Kidney epithelial cell (primary cell): ENCODE measurements around the gene SPSB3. TPM values are rescaled to one million over a fixed set of nuclear protein-coding genes. Genes with fewer than 3 reads are reported as not detected.

Experiments
- DNase-seq: peaks from one replicate; pipeline ENCODE4 v3.0.0-alpha.2; 2010; ENCODE audit warnings: low read depth
- H3K27me3 ChIP-seq: 2 replicates; pipeline ENCODE4 v1.6.0; 2011; ENCODE audit warnings: low read length; ENCODE audit not compliant: control insufficient read depth, insufficient read depth
- H3K36me3 ChIP-seq: 2 replicates; pipeline ENCODE4 v1.5.1; 2011; ENCODE audit warnings: low read length; ENCODE audit not compliant: control insufficient read depth, insufficient read depth
- H3K4me3 ChIP-seq: 2 replicates; pipeline ENCODE4 v1.5.1; 2011; ENCODE audit warnings: low read depth, mild to moderate bottlenecking, control low read depth, low read length
- total RNA-seq: library from RNA; depleted of rRNA; stranded (reverse); fragments of >200 nt; gene quantifications from 2 replicates; pipeline ENCODE4 v1.2.3, GENCODE V29; 2015
- TF ChIP-seq, protein P1 (sequence below): IDR thresholded peaks from 2 replicates; pipeline ENCODE4 v1.5.1; 2011; ENCODE audit warnings: mild to moderate bottlenecking, moderate library complexity, low read length, control low read depth, inconsistent platforms; ENCODE audit not compliant: insufficient read depth, poor library complexity, severe bottlenecking

The SPSB3 gene
- total RNA-seq, 1 donor from 2014 or later: 60.6 TPM

DNA sequence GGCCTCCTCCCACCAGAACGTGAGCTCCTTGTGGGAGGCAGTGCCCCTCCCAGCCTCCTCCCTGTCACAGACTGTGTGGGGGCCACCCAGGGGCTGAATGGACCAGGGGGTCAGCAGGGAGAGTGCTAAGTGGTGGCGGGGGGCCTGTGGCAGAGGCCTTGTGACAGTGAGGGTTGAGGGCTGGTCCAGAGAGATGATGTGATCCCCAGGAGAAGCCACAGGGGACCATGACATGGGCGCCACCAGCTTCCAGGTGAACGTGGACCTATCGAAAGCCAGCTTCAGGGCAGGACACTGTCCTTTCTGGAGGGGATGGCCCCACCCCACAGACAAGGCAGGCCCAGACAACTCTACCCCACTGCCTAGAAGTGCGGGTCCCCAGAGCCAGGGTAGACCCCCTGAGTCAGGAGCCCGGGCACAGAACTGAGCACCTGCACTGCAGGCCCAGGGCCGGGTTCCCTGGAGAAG lies 3.1 kb downstream of the SPSB3 start:
- no peaks in the 10 kb centered on the region for H3K36me3 ChIP-seq
- H3K27me3 ChIP-seq: no peaks in the 10 kb centered on the region
- TF ChIP-seq, protein P1, sequence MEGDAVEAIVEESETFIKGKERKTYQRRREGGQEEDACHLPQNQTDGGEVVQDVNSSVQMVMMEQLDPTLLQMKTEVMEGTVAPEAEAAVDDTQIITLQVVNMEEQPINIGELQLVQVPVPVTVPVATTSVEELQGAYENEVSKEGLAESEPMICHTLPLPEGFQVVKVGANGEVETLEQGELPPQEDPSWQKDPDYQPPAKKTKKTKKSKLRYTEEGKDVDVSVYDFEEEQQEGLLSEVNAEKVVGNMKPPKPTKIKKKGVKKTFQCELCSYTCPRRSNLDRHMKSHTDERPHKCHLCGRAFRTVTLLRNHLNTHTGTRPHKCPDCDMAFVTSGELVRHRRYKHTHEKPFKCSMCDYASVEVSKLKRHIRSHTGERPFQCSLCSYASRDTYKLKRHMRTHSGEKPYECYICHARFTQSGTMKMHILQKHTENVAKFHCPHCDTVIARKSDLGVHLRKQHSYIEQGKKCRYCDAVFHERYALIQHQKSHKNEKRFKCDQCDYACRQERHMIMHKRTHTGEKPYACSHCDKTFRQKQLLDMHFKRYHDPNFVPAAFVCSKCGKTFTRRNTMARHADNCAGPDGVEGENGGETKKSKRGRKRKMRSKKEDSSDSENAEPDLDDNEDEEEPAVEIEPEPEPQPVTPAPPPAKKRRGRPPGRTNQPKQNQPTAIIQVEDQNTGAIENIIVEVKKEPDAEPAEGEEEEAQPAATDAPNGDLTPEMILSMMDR: no peak
- H3K4me3 ChIP-seq: no peak overlapping the region
- DNase-seq: no peak

DNA sequence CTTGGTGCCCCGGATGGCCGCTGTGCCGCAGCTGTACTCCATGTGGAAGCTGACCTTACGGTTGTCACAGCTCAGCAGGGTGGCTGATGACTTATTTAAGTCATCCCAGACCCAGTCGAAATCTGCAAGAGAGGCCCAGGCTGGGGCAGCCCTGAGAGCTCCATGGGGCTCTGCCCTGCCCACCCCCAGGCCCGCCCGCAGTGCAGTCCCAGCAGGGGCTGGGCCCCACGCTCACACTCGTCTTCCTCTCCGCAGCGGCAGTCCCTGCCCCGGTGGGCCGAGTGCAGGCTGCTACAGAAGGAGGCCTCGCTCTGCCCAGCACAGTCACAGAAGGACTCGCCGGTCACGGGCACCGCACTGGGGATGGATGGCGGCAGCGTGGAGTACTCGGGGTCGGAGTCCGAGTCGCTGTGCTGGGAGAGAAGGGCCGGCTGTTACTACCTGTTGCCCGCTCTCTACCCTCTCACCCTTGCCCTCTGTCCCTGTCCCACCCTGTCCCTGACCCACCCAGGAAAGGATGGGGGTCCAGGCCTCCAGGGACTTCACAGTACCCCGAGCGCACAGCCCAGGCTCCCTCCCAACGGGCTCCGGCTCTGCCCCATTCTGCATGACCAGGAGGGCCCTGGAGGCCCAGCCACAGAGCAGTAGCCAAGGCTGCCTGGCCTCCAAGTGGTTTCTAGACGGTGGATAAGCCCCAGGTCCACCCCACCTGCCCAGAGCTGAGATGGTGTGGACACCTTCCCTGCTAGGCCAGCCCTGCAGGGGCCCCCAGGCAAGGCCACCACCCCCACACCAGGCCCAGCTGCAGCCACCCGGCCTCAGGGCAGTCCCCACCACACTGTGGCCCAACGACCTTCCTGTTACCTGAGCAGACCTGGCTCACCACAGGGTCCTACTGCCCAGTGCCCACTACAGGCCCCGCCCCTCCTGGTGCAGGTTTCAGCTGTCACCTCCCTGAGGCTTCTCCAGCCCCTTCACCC lies 3.9 kb downstream of the SPSB3 start:
- Histone ChIP-seq H3K36me3 (no peaks in the 10 kb centered on the region), H3K27me3 (no peaks in the 10 kb centered on the region), H3K4me3 (no peak overlapping the region)
- TF ChIP-seq, protein P1: no peak
- no peak for DNase-seq

DNA sequence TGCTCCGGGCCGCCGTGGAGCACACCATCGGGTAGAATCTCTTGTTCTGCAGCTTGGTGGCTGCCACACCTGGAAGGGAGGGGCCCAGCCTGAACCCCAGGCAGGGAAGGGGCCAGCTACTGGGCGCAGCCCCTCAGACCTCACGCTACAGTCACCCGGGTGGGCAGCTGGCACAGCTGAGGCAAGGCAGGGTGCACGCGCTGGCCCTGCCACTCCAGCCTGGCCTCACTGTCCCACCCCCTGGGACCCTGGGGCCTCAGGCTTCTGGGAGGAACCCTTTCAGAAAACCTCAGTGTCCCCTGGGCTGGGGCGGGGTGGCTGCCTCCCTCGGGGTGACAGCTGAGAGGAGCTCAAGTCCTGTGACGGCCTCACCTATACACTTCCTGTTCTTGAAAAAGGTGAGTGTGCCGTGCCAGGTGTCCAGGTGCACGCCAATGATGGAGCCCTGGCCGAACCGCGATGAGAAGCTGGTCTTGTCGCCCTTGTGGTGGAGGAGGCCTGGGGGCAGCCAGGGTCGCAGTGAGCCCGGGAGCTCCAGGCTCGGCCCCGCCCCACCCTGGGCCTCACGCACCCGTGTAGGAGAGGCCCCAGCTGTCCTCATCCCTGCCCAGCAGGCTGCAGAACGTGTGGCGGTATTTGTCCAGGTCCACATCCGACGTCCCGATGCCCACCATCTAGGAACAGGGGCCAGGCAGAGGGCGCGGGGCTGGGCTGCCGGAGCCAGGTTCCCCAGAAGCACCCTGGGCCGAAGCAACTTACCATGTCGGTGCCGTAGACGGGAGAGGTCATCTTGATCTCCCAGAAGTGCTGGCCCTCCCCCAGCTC lies 4.8 kb downstream of the SPSB3 start:
- DNase-seq: no peak
- no peaks in the 10 kb centered on the region for H3K36me3 ChIP-seq
- TF ChIP-seq, protein P1: no peak

DNA sequence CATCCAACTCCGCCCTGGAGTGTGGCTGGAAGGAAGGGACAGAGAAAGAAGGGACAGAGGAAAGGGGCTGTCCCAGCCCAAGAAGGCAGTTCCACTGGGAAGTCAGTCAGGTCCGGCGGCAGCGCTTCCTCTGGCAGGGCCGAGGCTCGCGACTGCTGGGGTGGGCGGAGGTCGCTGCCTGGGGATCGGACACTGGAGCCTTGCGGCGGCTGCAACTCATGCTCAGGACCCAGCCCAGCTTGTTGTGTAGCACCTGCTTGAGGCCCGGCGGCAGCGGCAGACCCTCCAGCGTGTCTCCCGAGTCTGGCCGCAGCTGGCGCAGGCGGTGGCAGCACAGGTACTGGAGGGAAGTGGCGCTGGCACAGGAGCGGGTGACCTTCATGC lies 5.4 kb downstream of the SPSB3 start:
- no peak for DNase-seq
- Histone ChIP-seq H3K4me3 (no peak overlapping the region), H3K27me3 (no peaks in the 10 kb centered on the region), H3K36me3 (no peaks in the 10 kb centered on the region)
- TF ChIP-seq, protein P1: no peak

More for the DNA sequence above, 4.8 kb downstream of the SPSB3 start:
- Histone ChIP-seq H3K4me3 (no peak overlapping the region), H3K27me3 (no peaks in the 10 kb centered on the region)

DNA sequence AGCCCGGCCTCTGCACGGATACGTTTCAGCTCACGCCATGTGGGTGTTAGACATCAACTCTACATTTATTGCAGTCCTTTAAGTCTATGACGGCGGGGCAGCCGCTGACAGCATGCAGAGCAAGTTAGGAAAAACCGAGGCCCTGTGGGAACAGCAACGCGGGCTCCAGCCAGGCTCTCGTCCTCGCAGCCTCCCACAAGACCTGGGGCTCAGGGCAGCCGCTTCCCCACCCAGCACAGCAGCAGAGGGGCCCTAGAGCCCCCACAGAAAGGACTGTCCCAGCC lies 5.8 kb downstream of the SPSB3 start:
- Histone ChIP-seq H3K4me3 (no peak overlapping the region), H3K36me3 (no peaks in the 10 kb centered on the region), H3K27me3 (no peaks in the 10 kb centered on the region)
- TF ChIP-seq, protein P1: no peak
- no peak for DNase-seq
